Measurements from ENCODE around the gene FATE1.

GRCh38 chrX:151708821-151709220, 7.0 kb upstream of the FATE1 start:
- TF ChIP-seq ZNF274 (IDR thresholded peaks at IDR 0.05; ENCODE audit: low read depth, low read length) (no peak), YY1 (IDR thresholded peaks at IDR 0.05; ENCODE audit: insufficient read depth, insufficient read length) (no peak)
